HUES64 (cell line): Measurements from ENCODE around the gene P4HA1.
"Not testable (repeated sequence)": the region's sequence is repeated elsewhere in the genome, so short reads cannot be mapped to it uniquely, and the experiment has no call there.

Source experiments
- H3K27ac ChIP-seq: 2 replicates; pipeline ENCODE4 v1.7.0; 2013; ENCODE audit warnings: low read depth, low read length, inconsistent platforms
- H3K27me3 ChIP-seq: 2 replicates; pipeline ENCODE4 v1.6.1; 2013; ENCODE audit warnings: mild to moderate bottlenecking, low read length; ENCODE audit not compliant: insufficient read depth
- H3K36me3 ChIP-seq: 2 replicates; pipeline ENCODE4 v1.6.1; 2013; ENCODE audit warnings: mild to moderate bottlenecking, low read length; ENCODE audit not compliant: insufficient read depth
- H3K4me1 ChIP-seq: 2 replicates; pipeline ENCODE4 v1.6.1; 2013; ENCODE audit warnings: mild to moderate bottlenecking, low read length, moderate library complexity; ENCODE audit not compliant: insufficient read depth
- H3K4me3 ChIP-seq: 2 replicates; pipeline ENCODE4 v1.5.1; 2013; ENCODE audit warnings: mild to moderate bottlenecking, low read length, moderate library complexity
- H3K9ac ChIP-seq: 2 replicates; pipeline ENCODE4 v1.6.1; 2013; ENCODE audit warnings: mild to moderate bottlenecking, low read depth, low read length
- H3K9me3 ChIP-seq: 2 replicates; pipeline ENCODE4 v1.6.1; 2013; ENCODE audit warnings: low read depth, low read length; ENCODE audit not compliant: insufficient read depth
- WGBS: fragments of 150-250, 120-280 bp; methylation state at CpG from one replicate; pipeline ENCODE4 v1.1.7; 2013; ENCODE audit warnings: missing lambda C conversion rate; 5-methylcytosine and 5-hydroxymethylcytosine counted together

P4HA1 gene

DNA sequence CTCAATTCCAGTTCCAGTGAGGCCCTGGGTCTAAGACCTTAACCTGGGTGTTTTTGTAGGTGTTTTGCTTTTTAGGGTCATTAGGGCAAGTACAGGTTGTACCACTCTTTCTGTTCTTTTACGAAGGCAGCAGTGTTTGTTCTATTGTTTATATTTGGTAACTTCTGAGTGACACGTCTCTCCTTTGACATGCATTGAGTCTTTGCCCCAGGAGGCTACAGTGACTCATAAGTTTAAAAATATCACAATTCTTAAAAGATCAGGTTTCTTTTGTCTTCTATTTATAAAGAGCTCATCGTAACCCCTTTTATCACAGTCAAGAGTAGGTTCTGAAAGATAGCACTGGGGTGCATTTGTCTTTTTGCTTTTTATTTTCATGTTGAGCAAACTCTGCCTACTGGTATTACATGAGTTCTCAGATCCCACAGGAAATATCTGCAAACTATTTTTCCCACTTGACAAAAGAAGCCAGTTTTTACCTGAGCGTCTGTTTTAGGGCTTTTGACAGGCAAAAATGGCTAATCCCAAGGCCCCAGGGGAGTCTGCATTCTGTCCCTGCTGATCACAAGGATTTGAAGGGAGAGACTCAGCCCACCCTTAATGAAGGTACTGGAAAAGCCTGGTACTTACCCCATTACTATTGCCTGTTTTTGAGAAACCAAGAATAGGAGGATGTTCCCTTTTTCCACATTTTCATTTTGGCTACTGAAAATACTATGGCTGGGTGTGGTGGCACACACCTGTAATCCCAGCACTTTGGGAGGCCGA, 21.5 kb upstream of the P4HA1 start:
- Histone ChIP-seq H3K9ac (peak overlapping the region; percentile 6; the same call in 1 of the 2 replicates), H3K27ac (peak overlapping the region; percentile 69; the same call in 1 of the 2 replicates), H3K36me3 (peaks cover 11% of the 10 kb centered on the region), H3K4me1 (peaks cover 11% of the 10 kb centered on the region), H3K4me3 (no peak overlapping the region; the same call in 1 of the 2 replicates), H3K9me3 (no peaks in the 10 kb centered on the region), H3K27me3 (no peaks in the 10 kb centered on the region)
- WGBS: 41% methylated on average over 4 of the region's 5 CpGs

- Histone ChIP-seq H3K4me1 (peaks cover 18% of the 10 kb centered on the region), H3K27me3 (no peaks in the 10 kb centered on the region)
- WGBS: no CpG with 5 or more reads among the region's 1 CpG
These were observed 19.4 kb upstream of the P4HA1 start for GRCh38 chr10:73116017-73116416.

GRCh38 chr10:73113551-73113950, 16.9 kb upstream of the P4HA1 start:
- Histone ChIP-seq H3K27ac (no peak overlapping the region), H3K9me3 (no peaks in the 10 kb centered on the region), H3K9ac (no peak overlapping the region), H3K4me3 (no peak overlapping the region), H3K27me3 (no peaks in the 10 kb centered on the region), H3K4me1 (peaks cover 18% of the 10 kb centered on the region), H3K36me3 (0 out of 2 replicates have a peak, but pooled peaks cover under 1% of the 10 kb centered on the region)
- WGBS: 97% methylated on average over 1 of the region's 1 CpG

More at GRCh38 chr10:73116017-73116416, 19.4 kb upstream of the P4HA1 start:
- H3K36me3 ChIP-seq: peaks cover 1% of the 10 kb centered on the region; the same call in 1 of the 2 replicates
- no peak overlapping the region for H3K9ac ChIP-seq
- H3K4me3 ChIP-seq: no peak overlapping the region
- no peaks in the 10 kb centered on the region for H3K9me3 ChIP-seq
- no peak overlapping the region for H3K27ac ChIP-seq

- not testable (repeated sequence) for H3K27ac ChIP-seq
These were observed 15.4 kb upstream of the P4HA1 start for GRCh38 chr10:73112032-73112431.

DNA sequence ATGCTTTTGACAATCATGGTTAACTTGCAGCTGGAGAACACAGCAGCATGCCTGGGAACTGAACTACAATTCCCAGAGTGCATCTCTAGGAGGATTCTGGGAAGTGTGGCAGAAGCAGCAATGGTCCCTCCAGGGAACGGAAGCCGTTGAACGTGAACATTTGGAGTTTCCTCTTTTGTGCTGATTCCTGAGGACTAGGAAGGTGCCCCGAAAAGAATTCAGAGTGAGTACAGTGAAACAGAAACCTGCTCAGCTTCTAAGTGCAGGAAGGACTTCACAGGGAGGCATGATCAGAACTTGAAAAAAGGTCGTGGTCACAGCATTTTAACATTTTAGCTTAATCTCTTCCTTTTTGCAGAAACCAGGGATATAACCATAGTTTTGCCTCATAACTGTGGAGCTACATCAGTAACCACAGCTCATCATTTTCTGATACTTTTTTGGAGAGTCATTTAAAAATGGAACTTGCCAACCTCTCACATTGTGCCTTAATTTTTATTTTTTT, 13.7 kb upstream of the P4HA1 start, which contains the start of gene NUDT13:
NUDT13 (plus strand) TSS at position 111 of the 505 bp plus-strand sequence. CDS start 3,911 bp downstream, outside the sequence.
- H3K9me3 ChIP-seq: no peaks in the 10 kb centered on the region
- H3K27ac ChIP-seq: peak within 1 kb of the TSS; percentile 63
- peak within 1 kb of the TSS; percentile 69 for H3K4me3 ChIP-seq
- 13% methylated on average over 5 of the region's 5 CpGs for WGBS
- H3K4me1 ChIP-seq: peaks cover 7% of the 10 kb centered on the region; the same call in 1 of the 2 replicates
- 0 out of 2 replicates have a peak, but pooled peaks cover 2% of the 10 kb centered on the region for H3K36me3 ChIP-seq
- peak within 1 kb of the TSS; percentile 70 for H3K9ac ChIP-seq
- H3K27me3 ChIP-seq: no peaks in the 10 kb centered on the region

More at GRCh38 chr10:73112032-73112431, 15.4 kb upstream of the P4HA1 start:
- not testable (repeated sequence) for H3K27me3 ChIP-seq, H3K9me3 ChIP-seq, H3K4me1 ChIP-seq, H3K36me3 ChIP-seq, H3K4me3 ChIP-seq, H3K9ac ChIP-seq
- WGBS: 96% methylated on average over 10 of the region's 13 CpGs

DNA sequence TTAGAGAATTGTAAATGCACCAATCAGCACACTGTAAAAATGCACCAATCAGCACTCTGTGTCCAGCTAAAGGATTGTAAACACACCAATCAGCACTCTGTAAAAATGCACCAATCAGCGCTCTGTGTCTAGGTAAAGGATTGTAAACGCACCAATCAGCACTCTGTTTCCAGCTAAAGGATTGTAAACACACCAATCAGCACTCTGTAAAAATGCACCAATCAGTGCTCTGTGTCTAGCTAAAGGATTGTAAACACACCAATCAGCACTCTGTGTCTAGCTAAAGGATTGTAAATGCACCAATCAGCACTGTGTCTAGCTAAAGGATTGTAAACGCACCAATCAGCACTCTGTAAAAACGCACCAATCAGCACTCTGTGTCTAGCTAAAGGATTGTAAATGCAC, 12.6 kb upstream of the P4HA1 start:
- H3K27me3 ChIP-seq, H3K4me3 ChIP-seq, H3K9ac ChIP-seq, H3K36me3 ChIP-seq, H3K27ac ChIP-seq, H3K9me3 ChIP-seq, H3K4me1 ChIP-seq: not testable (repeated sequence)
- 97% methylated on average over 4 of the region's 4 CpGs for WGBS

GRCh38 chr10:73106301-73106700, 9.6 kb upstream of the P4HA1 start:
- Histone ChIP-seq H3K27me3 (no peaks in the 10 kb centered on the region), H3K36me3 (0 out of 2 replicates have a peak, but pooled peaks cover 2% of the 10 kb centered on the region), H3K9me3 (no peaks in the 10 kb centered on the region), H3K4me1 (peaks cover 3% of the 10 kb centered on the region; the same call in 1 of the 2 replicates), H3K27ac (no peak overlapping the region), H3K4me3 (no peak overlapping the region), H3K9ac (no peak overlapping the region)
- 90% methylated on average over 2 of the region's 3 CpGs for WGBS

GRCh38 chr10:73099141-73099540, 2.5 kb upstream of the P4HA1 start:
- Histone ChIP-seq H3K9ac (no peak overlapping the region), H3K27me3 (no peaks in the 10 kb centered on the region; the same call in 1 of the 2 replicates), H3K4me3 (no peak overlapping the region), H3K27ac (no peak overlapping the region), H3K4me1 (peaks cover 14% of the 10 kb centered on the region), H3K36me3 (no peaks in the 10 kb centered on the region; the same call in 1 of the 2 replicates), H3K9me3 (no peaks in the 10 kb centered on the region)
- 96% methylated on average over 1 of the region's 1 CpG for WGBS

DNA sequence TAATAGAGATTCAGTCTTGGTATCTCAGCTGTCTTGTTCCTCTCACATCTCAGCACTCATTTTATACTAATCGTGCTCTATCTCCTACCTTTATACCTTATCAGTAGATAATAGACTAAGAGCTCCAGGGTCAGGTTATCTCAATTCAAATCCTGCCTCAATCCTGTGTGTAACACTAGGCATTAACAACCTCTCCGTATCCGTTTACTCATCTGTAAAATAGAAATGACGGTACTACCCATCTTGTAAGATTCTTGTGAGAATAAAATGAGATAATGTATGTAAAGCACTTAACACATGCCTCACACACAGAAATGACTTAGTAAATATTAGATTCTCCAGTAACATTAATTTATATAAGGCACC, 622 bp upstream of the P4HA1 start:
- H3K4me1 ChIP-seq: peaks cover 16% of the 10 kb centered on the region
- peak overlapping the region; percentile 82 for H3K4me3 ChIP-seq
- H3K9ac ChIP-seq: peak overlapping the region; percentile 95
- H3K36me3 ChIP-seq: no peaks in the 10 kb centered on the region; the same call in 1 of the 2 replicates
- no peaks in the 10 kb centered on the region; the same call in 1 of the 2 replicates for H3K27me3 ChIP-seq
- H3K9me3 ChIP-seq: no peaks in the 10 kb centered on the region
- 66% methylated on average over 2 of the region's 4 CpGs for WGBS
- H3K27ac ChIP-seq: no peak overlapping the region

GRCh38 chr10:73096041-73096448, 621 bp downstream of the P4HA1 start:
- WGBS: under 1% methylated on average over 29 of the region's 29 CpGs
- H3K27ac ChIP-seq: peak overlapping the region; percentile 73
- H3K9me3 ChIP-seq: no peaks in the 10 kb centered on the region
- H3K4me3 ChIP-seq: peak overlapping the region; percentile 82
- no peaks in the 10 kb centered on the region; the same call in 1 of the 2 replicates for H3K36me3 ChIP-seq
- no peaks in the 10 kb centered on the region; the same call in 1 of the 2 replicates for H3K27me3 ChIP-seq
- H3K9ac ChIP-seq: peak overlapping the region; percentile 95
- peaks cover 16% of the 10 kb centered on the region for H3K4me1 ChIP-seq

GRCh38 chr10:73095481-73096021, 1.1 kb downstream of the P4HA1 start:
- Histone ChIP-seq H3K36me3 (no peaks in the 10 kb centered on the region; the same call in 1 of the 2 replicates), H3K27me3 (no peaks in the 10 kb centered on the region; the same call in 1 of the 2 replicates), H3K9ac (peak overlapping the region; percentile 95), H3K27ac (peak overlapping the region; percentile 73), H3K4me1 (peaks cover 16% of the 10 kb centered on the region), H3K9me3 (no peaks in the 10 kb centered on the region), H3K4me3 (peak overlapping the region; percentile 82)
- WGBS: under 1% methylated on average over 9 of the region's 14 CpGs
